KMS-11 (cell line): Measurements from ENCODE around the gene SFRP2.

Experiments used
- H2AFZ ChIP-seq: fragments of 200-600 bp; sonication (generic); 2 replicates; pipeline ENCODE4 v1.6.1; 2016; ENCODE audit warnings: antibody characterized with exemption, mixed run types, low read depth
- H3K27ac ChIP-seq: fragments of 200-600 bp; sonication (generic); 2 replicates; pipeline ENCODE4 v1.6.1; 2016; ENCODE audit warnings: mild to moderate bottlenecking, mixed run types
- H3K27me3 ChIP-seq: fragments of 200-600 bp; sonication (generic); 2 replicates; pipeline ENCODE4 v1.6.1; 2017; ENCODE audit warnings: mild to moderate bottlenecking, low read depth, mixed run types, moderate library complexity; ENCODE audit not compliant: insufficient read depth
- H3K36me3 ChIP-seq: fragments of 200-600 bp; sonication (generic); 2 replicates; pipeline ENCODE4 v1.6.1; 2017; ENCODE audit warnings: mild to moderate bottlenecking, mixed run types; ENCODE audit not compliant: insufficient read depth
- H3K4me1 ChIP-seq: fragments of 200-600 bp; sonication (generic); 2 replicates; pipeline ENCODE4 v1.6.1; 2016; ENCODE audit warnings: mild to moderate bottlenecking, low read depth, mixed run types; ENCODE audit not compliant: poor library complexity, severe bottlenecking
- H3K4me2 ChIP-seq: fragments of 200-600 bp; sonication (generic); 2 replicates; pipeline ENCODE4 v1.7.0; 2016; ENCODE audit warnings: mild to moderate bottlenecking, mixed run types
- H3K4me3 ChIP-seq: fragments of 200-600 bp; sonication (generic); IDR thresholded peaks from 2 replicates; pipeline ENCODE4 v1.6.1; 2017; ENCODE audit warnings: low read depth, low read length, mixed read lengths; ENCODE audit not compliant: insufficient read depth
- H3K79me2 ChIP-seq: fragments of 200-600 bp; sonication (generic); 2 replicates; pipeline ENCODE4 v1.6.1; 2016; ENCODE audit warnings: low read depth, mixed run types; ENCODE audit not compliant: insufficient read depth
- H3K9ac ChIP-seq: fragments of 200-600 bp; sonication (generic); 2 replicates; pipeline ENCODE4 v1.6.1; 2016; ENCODE audit warnings: mild to moderate bottlenecking, mixed run types
- H4K20me1 ChIP-seq: fragments of 200-600 bp; sonication (generic); 2 replicates; pipeline ENCODE4 v1.6.1; 2016; ENCODE audit warnings: mild to moderate bottlenecking, mixed run types; ENCODE audit not compliant: insufficient read depth
- TF ChIP-seq, protein P1 (sequence below): fragments of 200-600 bp; sonication (generic); conservative IDR thresholded peaks from 2 replicates; pipeline ENCODE4 v1.6.1; 2017; ENCODE audit warnings: low read depth, mild to moderate bottlenecking, antibody characterized with exemption, low read length, moderate library complexity, mixed read lengths

Gene SFRP2

DNA sequence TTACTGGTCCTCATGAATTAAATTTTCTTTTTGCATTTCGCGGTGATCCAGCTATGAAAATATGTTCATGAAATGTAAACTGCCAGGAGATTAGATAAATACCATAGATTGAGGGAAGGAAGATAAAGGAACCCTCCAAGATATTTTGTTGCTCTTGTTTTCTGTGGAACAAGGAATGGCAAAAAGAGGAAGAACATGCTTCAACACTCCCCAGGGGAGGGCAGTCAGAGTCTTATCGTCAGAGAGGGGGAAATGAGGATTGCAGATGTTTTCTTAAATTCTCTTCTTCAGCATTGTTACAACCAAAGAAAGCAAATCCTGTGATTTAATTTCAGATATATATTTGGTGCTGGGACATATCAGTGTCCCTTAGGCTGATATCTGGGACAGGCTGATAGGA, 9.5 kb upstream of the SFRP2 start:
- H3K27ac ChIP-seq, result no peak overlapping the region
- H4K20me1 ChIP-seq, result no peaks in the 10 kb centered on the region
- H3K79me2 ChIP-seq, result no peaks in the 10 kb centered on the region
- peaks cover 15% of the 10 kb centered on the region for H3K4me1 ChIP-seq
- no peak overlapping the region for H3K9ac ChIP-seq
- no peaks in the 10 kb centered on the region for H3K36me3 ChIP-seq
- TF ChIP-seq, protein P1, sequence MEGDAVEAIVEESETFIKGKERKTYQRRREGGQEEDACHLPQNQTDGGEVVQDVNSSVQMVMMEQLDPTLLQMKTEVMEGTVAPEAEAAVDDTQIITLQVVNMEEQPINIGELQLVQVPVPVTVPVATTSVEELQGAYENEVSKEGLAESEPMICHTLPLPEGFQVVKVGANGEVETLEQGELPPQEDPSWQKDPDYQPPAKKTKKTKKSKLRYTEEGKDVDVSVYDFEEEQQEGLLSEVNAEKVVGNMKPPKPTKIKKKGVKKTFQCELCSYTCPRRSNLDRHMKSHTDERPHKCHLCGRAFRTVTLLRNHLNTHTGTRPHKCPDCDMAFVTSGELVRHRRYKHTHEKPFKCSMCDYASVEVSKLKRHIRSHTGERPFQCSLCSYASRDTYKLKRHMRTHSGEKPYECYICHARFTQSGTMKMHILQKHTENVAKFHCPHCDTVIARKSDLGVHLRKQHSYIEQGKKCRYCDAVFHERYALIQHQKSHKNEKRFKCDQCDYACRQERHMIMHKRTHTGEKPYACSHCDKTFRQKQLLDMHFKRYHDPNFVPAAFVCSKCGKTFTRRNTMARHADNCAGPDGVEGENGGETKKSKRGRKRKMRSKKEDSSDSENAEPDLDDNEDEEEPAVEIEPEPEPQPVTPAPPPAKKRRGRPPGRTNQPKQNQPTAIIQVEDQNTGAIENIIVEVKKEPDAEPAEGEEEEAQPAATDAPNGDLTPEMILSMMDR, result no peak
- H3K27me3 ChIP-seq, result no peaks in the 10 kb centered on the region
- no peak overlapping the region for H2AFZ ChIP-seq
- H3K4me3 ChIP-seq, result no peak overlapping the region
- H3K4me2 ChIP-seq, result no peak overlapping the region

DNA sequence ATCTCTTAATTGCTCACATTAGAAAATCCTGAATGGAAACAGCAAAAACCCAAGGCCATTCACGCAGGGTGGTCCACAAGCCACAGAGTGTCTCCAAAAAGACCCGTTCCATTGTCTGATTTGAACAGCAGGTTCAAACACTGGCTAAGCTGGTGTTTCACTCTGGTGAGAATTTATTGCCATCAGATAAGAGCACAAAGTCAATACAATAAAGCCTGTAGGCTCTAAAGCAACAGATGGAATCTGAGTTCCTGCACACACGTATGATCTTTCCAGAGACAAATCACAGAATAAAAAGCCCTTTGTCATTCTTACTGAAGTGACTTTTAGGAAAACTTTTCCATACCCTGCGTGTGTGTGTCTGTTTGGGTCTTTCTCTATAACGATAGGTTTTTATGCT, 5.1 kb upstream of the SFRP2 start:
- Histone ChIP-seq H3K4me1 (peaks cover 15% of the 10 kb centered on the region), H2AFZ (no peak overlapping the region), H4K20me1 (no peaks in the 10 kb centered on the region), H3K36me3 (no peaks in the 10 kb centered on the region), H3K79me2 (no peaks in the 10 kb centered on the region), H3K27me3 (no peaks in the 10 kb centered on the region), H3K4me2 (no peak overlapping the region), H3K27ac (no peak overlapping the region), H3K9ac (no peak overlapping the region), H3K4me3 (no peak overlapping the region)
- TF ChIP-seq, protein P1, result no peak

DNA sequence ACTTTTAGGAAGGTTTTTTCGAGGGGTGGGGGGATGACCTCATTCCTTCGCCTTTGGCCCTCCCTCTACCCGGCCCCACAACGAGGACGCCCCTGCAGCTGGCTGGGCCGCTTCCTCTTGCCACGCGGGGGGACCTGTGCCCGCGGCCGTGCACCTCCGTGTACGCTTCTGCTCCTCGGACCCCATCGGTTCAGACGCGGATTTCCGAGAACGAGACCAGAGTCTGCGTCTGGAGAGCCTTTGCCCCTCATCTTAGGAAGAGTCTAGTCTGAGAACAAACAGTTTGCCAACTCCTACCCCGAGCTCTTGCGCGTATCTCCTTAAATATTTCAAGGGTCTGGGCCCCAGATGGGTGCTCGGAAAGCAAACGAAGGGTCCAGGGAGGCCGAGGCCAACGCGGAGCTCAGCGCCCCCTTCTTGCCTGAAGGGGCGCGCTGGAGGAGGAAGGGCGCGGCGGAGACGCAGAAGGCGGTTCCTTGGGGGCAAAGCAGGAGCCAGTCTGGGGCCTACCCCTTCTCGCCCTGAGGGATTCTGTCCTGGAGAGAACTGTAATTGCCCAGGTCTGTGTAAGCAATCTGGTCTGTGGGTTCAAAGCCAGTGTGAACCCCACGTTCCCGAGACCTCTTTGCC, 3.9 kb upstream of the SFRP2 start:
- Histone ChIP-seq H3K4me2 (no peak overlapping the region), H3K4me1 (peaks cover 15% of the 10 kb centered on the region), H4K20me1 (no peaks in the 10 kb centered on the region), H3K27me3 (no peaks in the 10 kb centered on the region), H3K79me2 (no peaks in the 10 kb centered on the region), H3K9ac (no peak overlapping the region), H2AFZ (no peak overlapping the region), H3K4me3 (no peak overlapping the region), H3K27ac (no peak overlapping the region), H3K36me3 (no peaks in the 10 kb centered on the region)
- TF ChIP-seq, protein P1, result no peak; the same call in 1 of the 2 replicates

DNA sequence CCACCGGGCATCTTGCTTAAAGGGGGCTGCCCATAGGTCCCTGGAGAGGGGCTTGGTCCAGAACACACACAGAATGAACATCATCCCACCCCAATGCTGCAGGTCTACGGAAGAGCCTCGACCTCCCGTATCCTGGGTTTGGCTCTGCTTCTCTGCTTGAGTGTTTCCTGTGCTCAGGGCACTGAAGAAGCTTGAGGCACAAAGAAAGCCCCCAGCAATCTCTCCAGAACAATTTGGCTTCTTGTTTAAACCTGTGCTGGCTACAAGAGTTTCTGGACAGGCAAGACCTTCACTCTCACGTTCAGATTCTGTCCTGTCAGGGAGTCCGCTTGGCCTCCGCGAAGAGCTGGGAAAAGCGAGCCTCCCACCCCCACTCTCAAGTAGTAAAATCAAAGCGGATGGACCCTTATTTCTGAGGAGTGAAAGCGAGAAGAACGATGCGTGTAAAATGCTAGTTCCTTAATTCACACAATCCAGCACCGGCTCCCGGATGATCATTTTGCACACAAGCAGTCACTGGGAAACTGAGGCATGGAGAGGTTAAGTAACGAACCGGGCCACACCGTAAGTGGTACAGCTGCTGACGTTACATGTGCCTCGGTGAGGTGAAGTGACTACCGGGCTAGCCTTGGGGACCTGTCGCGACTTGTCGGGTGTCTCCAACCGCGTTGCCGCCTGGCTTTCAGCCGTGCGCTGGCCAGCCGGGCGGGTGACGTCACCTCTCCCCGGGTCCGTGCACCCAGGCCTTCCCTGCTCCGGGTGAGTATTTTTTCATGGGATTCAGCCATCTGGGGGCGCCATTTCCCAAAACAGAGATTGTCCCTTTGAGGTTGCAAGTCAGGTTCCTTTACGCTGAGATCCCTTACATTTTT, 3.1 kb upstream of the SFRP2 start:
- Histone ChIP-seq H3K36me3 (no peaks in the 10 kb centered on the region), H3K4me2 (no peak overlapping the region), H3K4me3 (no peak overlapping the region), H2AFZ (no peak overlapping the region), H3K79me2 (no peaks in the 10 kb centered on the region), H3K27me3 (no peaks in the 10 kb centered on the region), H3K27ac (no peak overlapping the region), H4K20me1 (no peaks in the 10 kb centered on the region), H3K4me1 (peaks cover 15% of the 10 kb centered on the region), H3K9ac (no peak overlapping the region)
- TF ChIP-seq, protein P1, result no peak; the same call in 1 of the 2 replicates
